Measurements from ENCODE around the gene CNKSR1. TPM values are rescaled to one million over a fixed set of nuclear protein-coding genes. Genes with fewer than 3 reads are reported as not detected.
A peak's percentile ranks its signal among the peaks of the same experiment; 100 is the strongest.

CNKSR1 gene
- total RNA-seq, 1 experiment from 2014 or later = 23.1 TPM

- H3K27me3 ChIP-seq (ENCODE audit: control insufficient read depth, insufficient read depth, low read length) = peaks cover 32% of the 10 kb centered on the region
- H3K4me3 ChIP-seq (ENCODE audit: insufficient read depth, low read depth, low read length) = no peak overlapping the region
- H3K36me3 ChIP-seq (replicated peaks; ENCODE audit: control insufficient read depth, insufficient read depth, low read length) = peaks cover 4% of the 10 kb centered on the region
- no peak for DNase-seq
Measured at GRCh38 chr1:26166719-26167281, 10.5 kb upstream of the CNKSR1 start.

GRCh38 chr1:26168410-26169197 lies 8.7 kb upstream of the CNKSR1 start, which contains the start of gene C1orf232:
TSS of gene C1orf232 (minus strand) at chr1:26168963. CDS start at chr1:26168499, 464 bp downstream.
- Histone ChIP-seq H3K36me3 (replicated peaks; ENCODE audit: control insufficient read depth, insufficient read depth, low read length) (peaks cover 4% of the 10 kb centered on the region), H3K4me3 (ENCODE audit: insufficient read depth, low read depth, low read length) (peak within 1 kb of the TSS; percentile 97), H3K27me3 (ENCODE audit: control insufficient read depth, insufficient read depth, low read length) (peaks cover 16% of the 10 kb centered on the region)
- DNase-seq = peak; percentile 43

DNA sequence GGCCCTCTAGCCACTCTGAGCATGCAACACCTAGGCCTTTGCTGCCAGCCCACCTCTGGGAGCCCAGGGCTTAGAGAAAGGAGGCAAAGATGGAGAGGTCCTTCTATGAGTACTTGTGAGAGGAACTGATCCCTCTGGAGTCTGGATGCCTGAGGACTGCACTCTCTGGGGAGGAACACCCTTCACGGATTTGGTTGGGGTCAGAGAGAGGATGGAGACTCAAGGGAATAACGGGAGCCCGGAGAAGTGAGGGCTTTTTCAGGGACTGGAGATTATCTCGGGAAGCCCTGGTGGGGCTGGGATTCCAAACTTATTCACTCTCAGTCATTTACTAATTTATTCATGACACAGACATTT lies 8.1 kb upstream of the CNKSR1 start:
- Histone ChIP-seq H3K27me3 (ENCODE audit: control insufficient read depth, insufficient read depth, low read length) (peaks cover 11% of the 10 kb centered on the region), H3K36me3 (replicated peaks; ENCODE audit: control insufficient read depth, insufficient read depth, low read length) (peaks cover 4% of the 10 kb centered on the region), H3K4me3 (ENCODE audit: insufficient read depth, low read depth, low read length) (no peak overlapping the region)
- no peak for DNase-seq

DNA sequence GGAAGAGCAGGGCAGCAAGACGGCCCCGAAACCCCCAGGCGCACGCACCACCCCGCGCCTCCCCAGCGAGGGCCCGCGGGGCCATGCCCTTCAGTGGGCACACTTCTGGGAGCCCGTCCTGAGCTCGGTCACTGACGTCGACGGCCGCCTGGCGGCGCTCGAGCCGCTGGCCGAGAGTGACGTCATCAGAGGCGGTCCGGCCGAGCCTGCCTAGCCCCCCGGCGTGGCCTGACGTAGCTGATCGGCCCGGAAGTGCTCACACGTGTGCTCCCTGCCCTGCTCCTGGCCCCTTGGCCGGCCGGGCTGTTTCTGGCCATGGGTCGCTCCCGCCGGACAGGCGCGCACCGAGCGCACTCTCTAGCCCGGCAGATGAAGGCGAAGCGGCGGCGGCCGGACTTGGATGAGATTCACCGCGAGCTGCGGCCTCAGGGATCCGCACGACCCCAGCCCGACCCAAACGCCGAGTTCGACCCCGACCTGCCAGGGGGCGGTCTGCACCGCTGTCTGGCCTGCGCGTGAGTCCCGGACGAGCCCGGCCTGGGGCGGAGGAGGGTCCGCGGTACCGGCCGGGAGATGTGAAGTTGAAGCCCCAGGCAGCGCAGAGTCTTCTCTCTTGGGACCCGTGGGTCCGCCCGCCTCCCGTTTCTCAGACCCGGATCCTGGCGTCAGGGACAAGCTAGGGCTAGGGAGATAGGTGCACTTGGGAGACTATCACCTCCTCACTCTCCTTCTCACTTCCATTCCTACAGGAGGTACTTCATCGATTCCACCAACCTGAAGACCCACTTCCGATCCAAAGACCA lies 7.4 kb upstream of the CNKSR1 start, which contains the start of gene ZNF593:
Gene ZNF593 (plus strand): TSS at position 240 of the 803 bp plus-strand sequence. CDS start 76 bp downstream, at position 316.
- Histone ChIP-seq H3K36me3 (replicated peaks; ENCODE audit: control insufficient read depth, insufficient read depth, low read length) (peaks cover 4% of the 10 kb centered on the region), H3K27me3 (ENCODE audit: control insufficient read depth, insufficient read depth, low read length) (peaks cover 11% of the 10 kb centered on the region), H3K4me3 (ENCODE audit: insufficient read depth, low read depth, low read length) (peak within 1 kb of the TSS; percentile 97)
- peak; percentile 99 for DNase-seq

DNA sequence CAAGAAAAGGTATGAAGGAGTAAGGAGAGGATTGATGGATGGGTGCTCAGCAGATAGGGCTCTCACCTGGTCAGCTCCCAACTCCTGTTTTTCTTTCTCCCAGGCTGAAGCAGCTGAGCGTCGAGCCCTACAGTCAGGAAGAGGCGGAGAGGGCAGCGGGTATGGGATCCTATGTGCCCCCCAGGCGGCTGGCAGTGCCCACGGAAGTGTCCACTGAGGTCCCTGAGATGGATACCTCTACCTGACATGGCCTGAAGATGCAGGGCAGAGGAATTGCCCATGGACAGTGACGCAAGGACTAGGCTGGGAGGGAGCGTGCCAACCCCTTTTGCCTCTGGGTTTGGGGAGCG lies 6.8 kb upstream of the CNKSR1 start:
- peak overlapping the region; percentile 97 for H3K4me3 ChIP-seq (ENCODE audit: insufficient read depth, low read depth, low read length)
- peaks cover 4% of the 10 kb centered on the region for H3K36me3 ChIP-seq (replicated peaks; ENCODE audit: control insufficient read depth, insufficient read depth, low read length)
- DNase-seq = no peak
- peaks cover 7% of the 10 kb centered on the region; the same call in 1 of the 2 replicates for H3K27me3 ChIP-seq (ENCODE audit: control insufficient read depth, insufficient read depth, low read length)

DNA sequence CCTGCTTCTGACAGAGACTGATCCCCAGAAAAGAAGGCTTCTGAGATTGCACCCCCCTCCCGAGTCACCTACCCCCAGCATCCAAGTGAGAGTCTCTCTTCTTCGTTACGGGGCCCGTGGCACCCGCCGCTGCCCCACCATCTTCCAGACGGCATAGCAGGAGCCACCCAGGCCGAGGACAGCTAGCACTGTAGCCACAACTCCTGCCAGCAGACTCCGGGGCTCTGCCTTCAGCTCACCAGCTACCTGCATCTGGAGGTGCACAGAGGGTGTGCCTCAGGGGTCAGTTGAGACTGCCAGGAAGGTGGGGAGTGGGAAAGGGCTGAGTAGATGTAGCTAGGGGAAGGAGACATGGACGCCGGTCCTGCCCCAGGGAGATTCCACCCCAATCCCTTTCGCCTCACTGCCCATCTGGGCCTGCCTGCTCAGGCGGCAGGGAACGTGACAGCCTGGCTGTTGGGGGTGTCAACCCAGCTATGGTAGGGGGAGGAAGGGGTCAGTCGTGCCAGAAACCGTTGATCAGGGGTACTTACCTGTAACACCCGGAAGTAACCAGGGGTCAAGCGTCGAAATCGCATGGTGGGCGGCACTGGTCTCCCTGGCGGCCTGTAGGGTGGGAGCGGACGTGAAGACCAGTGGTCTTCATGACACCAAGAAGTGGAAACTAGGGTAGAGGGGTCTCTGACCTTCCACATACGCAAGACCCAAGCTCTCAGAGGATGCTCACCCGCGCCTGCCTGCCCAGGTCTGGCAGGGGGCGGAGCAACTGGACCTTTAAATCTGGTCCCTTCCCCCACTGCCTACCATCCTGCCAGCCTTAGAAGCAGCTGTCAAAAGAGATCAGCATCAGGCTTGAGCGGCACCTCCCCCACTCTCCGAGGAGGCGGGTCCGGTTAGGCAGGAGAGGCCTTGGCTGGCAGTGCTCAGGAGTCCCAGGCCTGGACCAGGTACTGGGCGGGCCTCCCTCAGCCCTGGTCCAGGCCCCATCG lies 5.9 kb upstream of the CNKSR1 start, which contains the start of gene ZNF593OS:
Gene ZNF593OS (minus strand): TSS at position 749 of the 989 bp plus-strand sequence. CDS start 171 bp downstream, at position 578.
- peaks cover 5% of the 10 kb centered on the region; the same call in 1 of the 2 replicates for H3K27me3 ChIP-seq (ENCODE audit: control insufficient read depth, insufficient read depth, low read length)
- H3K4me3 ChIP-seq (ENCODE audit: insufficient read depth, low read depth, low read length) = no peak within 1 kb of the TSS; the same call in 1 of the 2 replicates
- DNase-seq = peak; percentile 61
- H3K36me3 ChIP-seq (replicated peaks; ENCODE audit: control insufficient read depth, insufficient read depth, low read length) = peaks cover 4% of the 10 kb centered on the region

DNA sequence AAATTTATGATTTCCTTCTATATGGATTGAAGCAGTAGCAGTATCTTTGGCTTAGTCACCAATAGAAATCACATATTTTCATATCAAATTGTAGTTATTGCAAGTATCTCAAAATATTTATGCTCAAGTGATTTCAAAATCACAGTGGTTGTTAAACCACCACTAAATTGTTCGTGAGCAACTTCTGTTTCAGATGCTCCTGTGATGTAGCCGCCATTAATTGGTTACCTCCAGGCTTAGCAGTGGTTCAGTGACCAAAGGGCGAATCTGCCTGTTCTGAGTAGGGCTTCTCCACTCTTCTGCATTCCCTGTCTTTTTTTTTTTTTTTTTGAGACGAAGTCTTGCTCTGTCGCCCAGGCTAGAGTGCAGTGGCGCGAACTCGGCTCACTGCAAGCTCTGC lies 1.9 kb upstream of the CNKSR1 start:
- Histone ChIP-seq H3K36me3 (replicated peaks; ENCODE audit: control insufficient read depth, insufficient read depth, low read length) (peaks cover 4% of the 10 kb centered on the region), H3K27me3 (ENCODE audit: control insufficient read depth, insufficient read depth, low read length) (no peaks in the 10 kb centered on the region), H3K4me3 (ENCODE audit: insufficient read depth, low read depth, low read length) (no peak overlapping the region)
- no peak for DNase-seq

- peaks cover 1% of the 10 kb centered on the region for H3K36me3 ChIP-seq (replicated peaks; ENCODE audit: control insufficient read depth, insufficient read depth, low read length)
- DNase-seq = no peak
- H3K27me3 ChIP-seq (ENCODE audit: control insufficient read depth, insufficient read depth, low read length) = no peaks in the 10 kb centered on the region
- no peak overlapping the region for H3K4me3 ChIP-seq (ENCODE audit: insufficient read depth, low read depth, low read length)
Measured at GRCh38 chr1:26180010-26180506, 2.8 kb downstream of the CNKSR1 start.

DNA sequence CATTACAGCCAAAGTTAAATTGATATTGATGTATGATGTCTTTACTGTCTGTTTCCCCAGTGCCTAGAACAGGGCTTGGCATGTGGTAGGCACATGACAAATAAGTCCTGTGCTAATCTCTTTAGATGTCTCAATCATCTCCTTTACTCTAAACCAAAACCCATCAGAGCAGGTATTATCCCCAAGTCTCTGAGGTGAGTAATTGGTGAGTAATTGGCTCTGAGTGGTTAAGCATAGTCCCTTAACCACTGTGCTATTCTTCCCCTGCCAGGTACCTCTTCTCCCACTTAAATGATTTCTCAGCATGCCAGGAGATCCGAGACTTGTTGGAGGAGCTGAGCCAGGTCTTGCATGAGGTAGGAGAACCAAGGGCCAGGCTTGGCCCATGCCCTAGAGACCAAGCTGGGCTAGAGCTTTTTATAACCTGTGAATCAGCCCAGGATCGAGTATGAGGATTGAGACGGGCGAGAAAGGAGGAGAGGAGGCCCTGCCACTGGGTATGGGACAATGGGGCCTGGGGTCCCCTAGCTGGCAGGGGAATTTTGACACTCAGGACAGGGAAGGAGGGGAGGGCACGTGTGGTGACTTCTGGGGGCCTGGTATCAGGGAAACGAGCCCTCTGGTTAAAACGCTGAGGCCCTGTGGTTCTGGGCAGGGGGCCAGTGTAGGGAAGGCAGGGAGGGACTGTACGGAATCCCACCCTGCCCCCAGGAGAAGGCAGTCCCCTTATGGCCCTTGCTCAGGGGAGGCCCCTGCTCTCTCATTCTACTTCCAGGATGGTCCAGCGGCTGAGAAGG lies 4.5 kb downstream of the CNKSR1 start:
- Histone ChIP-seq H3K36me3 (replicated peaks; ENCODE audit: control insufficient read depth, insufficient read depth, low read length) (peaks cover 1% of the 10 kb centered on the region), H3K27me3 (ENCODE audit: control insufficient read depth, insufficient read depth, low read length) (no peaks in the 10 kb centered on the region), H3K4me3 (ENCODE audit: insufficient read depth, low read depth, low read length) (no peak overlapping the region)
- no peak for DNase-seq

- no peak overlapping the region for H3K4me3 ChIP-seq (ENCODE audit: insufficient read depth, low read depth, low read length)
- DNase-seq = no peak
- no peaks in the 10 kb centered on the region for H3K27me3 ChIP-seq (ENCODE audit: control insufficient read depth, insufficient read depth, low read length)
- peaks cover 1% of the 10 kb centered on the region for H3K36me3 ChIP-seq (replicated peaks; ENCODE audit: control insufficient read depth, insufficient read depth, low read length)
Measured at GRCh38 chr1:26182383-26182696, 5.0 kb downstream of the CNKSR1 start.

DNA sequence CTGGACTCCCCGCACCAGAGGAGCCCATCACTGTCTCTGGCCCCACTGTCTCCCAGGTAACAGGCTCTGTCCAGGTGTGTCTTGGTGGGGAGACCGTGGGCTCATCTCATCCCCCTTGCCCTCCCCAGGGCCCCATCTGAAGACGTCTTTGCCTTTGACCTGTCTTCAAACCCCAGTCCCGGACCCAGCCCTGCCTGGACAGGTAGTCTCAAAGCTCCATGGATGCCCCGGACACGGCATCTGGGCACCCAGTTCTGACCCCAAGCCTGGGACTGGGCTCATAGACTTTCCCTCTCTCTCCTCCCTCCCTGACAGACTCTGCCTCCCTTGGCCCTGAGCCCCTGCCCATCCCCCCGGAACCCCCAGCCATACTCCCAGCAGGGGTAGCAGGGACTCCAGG lies 6.8 kb downstream of the CNKSR1 start:
- DNase-seq = peak; percentile 46
- no peaks in the 10 kb centered on the region for H3K27me3 ChIP-seq (ENCODE audit: control insufficient read depth, insufficient read depth, low read length)
- no peak overlapping the region for H3K4me3 ChIP-seq (ENCODE audit: insufficient read depth, low read depth, low read length)

DNA sequence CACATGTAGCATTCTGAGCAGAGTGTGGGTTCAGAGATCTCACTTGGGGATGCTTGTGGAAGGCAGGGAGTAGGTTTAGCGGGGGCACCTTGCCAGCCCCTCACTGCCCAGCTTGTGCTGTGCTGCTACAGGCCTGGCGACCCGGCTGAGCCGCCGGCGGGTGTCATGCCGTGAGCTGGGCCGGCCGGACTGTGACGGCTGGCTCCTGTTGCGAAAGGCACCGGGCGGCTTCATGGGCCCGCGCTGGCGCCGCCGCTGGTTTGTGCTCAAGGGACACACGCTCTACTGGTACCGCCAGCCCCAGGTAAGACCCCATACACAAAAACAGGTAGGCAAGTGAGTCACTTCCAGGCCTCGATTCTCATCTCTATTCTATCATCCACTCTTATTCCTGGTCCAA lies 7.6 kb downstream of the CNKSR1 start:
- no peak overlapping the region for H3K4me3 ChIP-seq (ENCODE audit: insufficient read depth, low read depth, low read length)
- H3K27me3 ChIP-seq (ENCODE audit: control insufficient read depth, insufficient read depth, low read length) = no peaks in the 10 kb centered on the region

More for the DNA sequence above, 6.8 kb downstream of the CNKSR1 start:
- peaks cover 2% of the 10 kb centered on the region for H3K36me3 ChIP-seq (replicated peaks; ENCODE audit: control insufficient read depth, insufficient read depth, low read length)

GRCh38 chr1:26187882-26188281 lies 10.6 kb downstream of the CNKSR1 start:
- Histone ChIP-seq H3K4me3 (ENCODE audit: insufficient read depth, low read depth, low read length) (no peak overlapping the region), H3K27me3 (ENCODE audit: control insufficient read depth, insufficient read depth, low read length) (no peaks in the 10 kb centered on the region), H3K36me3 (replicated peaks; ENCODE audit: control insufficient read depth, insufficient read depth, low read length) (peaks cover 1% of the 10 kb centered on the region)
- DNase-seq = no peak

More for the DNA sequence above, 7.6 kb downstream of the CNKSR1 start:
- peak; percentile 48 for DNase-seq
- peaks cover 2% of the 10 kb centered on the region for H3K36me3 ChIP-seq (replicated peaks; ENCODE audit: control insufficient read depth, insufficient read depth, low read length)

Measured in H7 (cell line).